SU-DHL-6 (cell line): Measurements from ENCODE around the gene PLCB1.

ENCODE experiments used
- H2AFZ ChIP-seq: fragments of 200-600 bp; sonication (generic); 2 replicates; pipeline ENCODE4 v1.6.1; 2014; ENCODE audit warnings: low read depth, mild to moderate bottlenecking, moderate library complexity, mixed read lengths, antibody characterized with exemption, low read length; ENCODE audit not compliant: severe bottlenecking
- H3F3A ChIP-seq: fragments of 200-600 bp; shearing (Covaris generic); 2 replicates; pipeline ENCODE4 v1.6.0; 2016; ENCODE audit warnings: antibody characterized with exemption, mild to moderate bottlenecking; ENCODE audit not compliant: insufficient read depth
- H3K27ac ChIP-seq: fragments of 200-600 bp; sonication (generic); 2 replicates; pipeline ENCODE4 v1.5.1; 2016; ENCODE audit warnings: low read depth, mild to moderate bottlenecking, low read length, moderate library complexity, mixed read lengths
- H3K27me3 ChIP-seq: fragments of 200-600 bp; sonication (generic), shearing (Covaris generic); 2 replicates; pipeline ENCODE4 v1.6.0; 2014; ENCODE audit warnings: mild to moderate bottlenecking, low read length
- H3K36me3 ChIP-seq: fragments of 200-600 bp; sonication (generic); 2 replicates; pipeline ENCODE4 v1.6.1; 2014; ENCODE audit warnings: mild to moderate bottlenecking, low read length, mixed read lengths
- H3K4me2 ChIP-seq: fragments of 300-600, 200-600 bp; shearing (Covaris generic), sonication (generic); 2 replicates; pipeline ENCODE4 v1.6.0; 2014; ENCODE audit warnings: low read length, low read depth, mild to moderate bottlenecking; ENCODE audit not compliant: poor library complexity, severe bottlenecking
- H3K4me3 ChIP-seq: fragments of 200-600 bp; sonication (generic); 2 replicates; pipeline ENCODE4 v1.5.1; 2014; ENCODE audit warnings: antibody characterized with exemption, low read length, mild to moderate bottlenecking, mixed read lengths; ENCODE audit not compliant: insufficient read depth, poor library complexity, severe bottlenecking
- H3K79me2 ChIP-seq: fragments of 200-600 bp; sonication (generic); 2 replicates; pipeline ENCODE4 v1.6.1; 2014; ENCODE audit warnings: mild to moderate bottlenecking, low read length, moderate library complexity; ENCODE audit not compliant: insufficient read depth
- H3K9ac ChIP-seq: fragments of 200-600 bp; sonication (generic); 2 replicates; pipeline ENCODE4 v1.7.0; 2014; ENCODE audit warnings: mild to moderate bottlenecking, low read length
- H3K9me2 ChIP-seq: fragments of 200-600 bp; sonication (generic); replicated peaks from 2 replicates; pipeline ENCODE4 v1.6.1; 2014; ENCODE audit warnings: low read length; ENCODE audit not compliant: insufficient read depth
- H3K9me3 ChIP-seq: fragments of 200-600 bp; sonication (generic); 2 replicates; pipeline ENCODE4 v1.6.1; 2014; ENCODE audit warnings: low read length, mixed read lengths; ENCODE audit not compliant: insufficient read depth
- H4K20me1 ChIP-seq: fragments of 200-600 bp; sonication (generic); 2 replicates; pipeline ENCODE4 v1.6.1; 2014; ENCODE audit warnings: low read depth, mild to moderate bottlenecking, antibody characterized with exemption, low read length, moderate library complexity, mixed read lengths
- CTCF ChIP-seq: fragments of 200-600 bp; sonication (generic); IDR thresholded peaks from one replicate; pipeline ENCODE4 v1.5.1; 2017; ENCODE audit warnings: antibody characterized with exemption, mild to moderate bottlenecking, low read length, moderate library complexity; ENCODE audit not compliant: insufficient read depth, poor library complexity, severe bottlenecking
- EZH2phosphoT487 ChIP-seq: fragments of 200-600 bp; sonication (generic), shearing (Covaris generic); conservative IDR thresholded peaks from 2 replicates; pipeline ENCODE4 v1.6.1; 2018; ENCODE audit warnings: mild to moderate bottlenecking, antibody characterized with exemption, low read length, moderate library complexity, mixed read lengths

The PLCB1 gene

DNA sequence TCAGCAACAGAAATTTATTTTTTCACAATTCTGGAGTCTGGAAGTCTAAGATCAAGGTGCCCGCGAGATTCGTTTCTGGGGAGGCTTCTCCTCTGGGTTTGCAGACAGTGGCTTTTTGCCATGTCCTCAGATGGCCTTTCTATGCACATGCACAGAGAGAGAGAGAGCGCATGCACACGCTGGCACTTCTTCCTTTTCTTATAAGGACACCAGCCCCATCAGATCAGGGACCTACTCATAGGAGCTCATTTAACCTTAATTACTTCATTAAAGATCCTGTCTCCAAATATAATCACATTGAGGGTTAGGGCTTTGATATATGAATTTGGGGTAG is 676.1 kb downstream of the PLCB1 start:
- H2AFZ ChIP-seq: no peak overlapping the region
- no peak overlapping the region for H3K4me2 ChIP-seq
- no peak overlapping the region for H3K9ac ChIP-seq
- no peaks in the 10 kb centered on the region for H3K9me3 ChIP-seq
- no peaks in the 10 kb centered on the region for H3K79me2 ChIP-seq
- no peak overlapping the region for H3K27ac ChIP-seq
- no peak overlapping the region for H3K4me3 ChIP-seq
- no peaks in the 10 kb centered on the region for H3F3A ChIP-seq
- H3K9me2 ChIP-seq: no peaks in the 10 kb centered on the region
- no peaks in the 10 kb centered on the region for H4K20me1 ChIP-seq
- H3K27me3 ChIP-seq: no peaks in the 10 kb centered on the region
- TF ChIP-seq CTCF: no peak
- TF ChIP-seq EZH2phosphoT487: no peak
- no peaks in the 10 kb centered on the region for H3K36me3 ChIP-seq

- no peaks in the 10 kb centered on the region for H3K27me3 ChIP-seq
- H3K9ac ChIP-seq: no peak overlapping the region
- no peaks in the 10 kb centered on the region for H3K36me3 ChIP-seq
- H3K9me3 ChIP-seq: no peaks in the 10 kb centered on the region
- H2AFZ ChIP-seq: no peak overlapping the region
- H4K20me1 ChIP-seq: no peaks in the 10 kb centered on the region
- no peaks in the 10 kb centered on the region for H3K9me2 ChIP-seq
- no peak overlapping the region for H3K4me2 ChIP-seq
- TF ChIP-seq EZH2phosphoT487: no peak
- TF ChIP-seq CTCF: no peak
- no peaks in the 10 kb centered on the region for H3K79me2 ChIP-seq
- no peaks in the 10 kb centered on the region for H3F3A ChIP-seq
- no peak overlapping the region for H3K27ac ChIP-seq
- H3K4me3 ChIP-seq: no peak overlapping the region
Measured at GRCh38 chr20:8809107-8809953, 677.3 kb downstream of the PLCB1 start.

DNA sequence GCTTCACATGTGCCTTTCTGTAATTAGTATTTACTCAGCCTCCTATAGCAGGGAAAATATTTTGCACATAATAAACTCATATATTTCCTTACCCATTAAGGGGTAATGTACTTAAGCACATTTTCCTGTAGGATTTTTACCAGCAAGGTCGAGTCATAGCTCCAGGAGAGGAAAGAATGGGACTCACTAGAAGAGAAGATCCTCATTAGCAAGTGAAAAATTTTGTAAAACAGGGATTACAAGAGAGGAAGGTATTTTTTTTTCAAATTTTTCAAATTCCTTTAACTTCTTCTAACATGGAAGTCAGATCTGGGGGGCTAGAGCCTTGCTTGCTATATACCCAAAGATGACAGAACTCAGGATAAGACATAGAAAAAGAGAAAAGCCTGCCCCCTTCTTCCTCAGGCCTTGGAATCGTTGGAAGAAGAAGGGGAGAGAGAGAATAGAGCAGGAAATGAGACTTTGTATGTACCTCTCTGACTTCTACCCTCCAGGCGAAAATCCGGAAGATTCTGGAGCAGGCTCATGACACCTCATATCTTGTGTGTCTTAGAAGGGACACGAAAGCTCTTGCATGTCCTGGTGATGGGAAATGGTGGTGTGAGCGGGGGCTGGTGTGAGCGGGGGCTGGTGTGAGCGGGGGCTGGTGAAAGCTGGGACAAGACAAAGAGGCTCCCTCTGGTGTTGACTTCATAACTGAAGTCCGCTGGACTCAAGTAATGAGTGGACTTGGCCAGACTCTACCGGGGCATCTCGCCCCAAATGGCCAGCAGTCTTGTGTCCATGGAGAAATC is 679.9 kb downstream of the PLCB1 start:
- H3K27me3 ChIP-seq: no peaks in the 10 kb centered on the region
- H3K4me2 ChIP-seq: no peak overlapping the region
- no peaks in the 10 kb centered on the region for H4K20me1 ChIP-seq
- H3K79me2 ChIP-seq: no peaks in the 10 kb centered on the region
- no peak overlapping the region for H3K27ac ChIP-seq
- H3K9me3 ChIP-seq: no peaks in the 10 kb centered on the region
- H3K36me3 ChIP-seq: no peaks in the 10 kb centered on the region
- no peak overlapping the region for H3K4me3 ChIP-seq
- no peaks in the 10 kb centered on the region for H3K9me2 ChIP-seq
- H2AFZ ChIP-seq: no peak overlapping the region
- TF ChIP-seq EZH2phosphoT487 (no peak), CTCF (no peak)
- no peaks in the 10 kb centered on the region for H3F3A ChIP-seq
- H3K9ac ChIP-seq: no peak overlapping the region
